ENCODE results near the gene TKT. TPM values are rescaled to one million over a fixed set of nuclear protein-coding genes. Genes with fewer than 3 reads are reported as not detected.

Gene TKT
- polyA plus RNA-seq, 1 experiment: 220 TPM

DNA sequence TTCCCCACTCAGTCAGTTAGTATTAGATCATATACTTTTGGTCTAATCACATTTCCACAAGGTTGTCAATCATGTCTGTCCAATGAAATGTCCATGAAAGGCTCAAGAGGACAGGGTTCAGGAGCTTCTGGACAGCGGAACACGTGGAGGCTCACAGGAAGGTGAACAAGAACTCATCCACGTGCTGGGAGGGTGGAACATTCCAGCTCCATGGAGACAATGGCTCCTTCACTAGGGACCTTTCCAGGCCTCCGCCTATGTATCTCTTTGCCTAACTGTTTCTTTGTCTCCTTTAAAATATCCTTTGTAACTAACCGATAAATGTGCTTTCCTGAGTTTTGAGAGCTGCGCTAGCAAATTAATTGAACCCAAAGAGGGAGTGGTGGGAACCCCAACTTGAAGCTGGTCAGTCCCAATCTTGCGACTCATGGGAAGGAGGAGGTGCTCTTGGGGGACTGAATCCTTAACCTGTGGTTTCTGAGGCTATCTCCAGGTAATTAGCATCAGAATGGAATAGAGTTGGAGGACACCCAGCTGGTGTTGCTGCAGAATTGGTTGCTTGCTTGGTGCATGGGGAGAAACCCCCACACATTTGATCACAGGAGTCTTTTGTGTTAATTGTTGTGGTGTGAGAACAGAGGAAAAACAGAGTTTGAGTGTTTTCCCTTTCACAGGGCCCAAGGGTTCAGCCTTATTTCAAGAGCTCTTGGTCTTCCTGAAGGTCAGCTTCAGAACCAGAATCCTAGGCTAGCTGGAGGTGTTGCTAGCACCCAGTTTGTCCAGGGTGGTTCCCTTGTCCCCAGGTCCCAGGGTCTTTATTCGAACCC lies 3.0 kb upstream of the TKT start:
- DNase-seq (ENCODE audit: low read depth, low spot score): no peak
- peaks cover 5% of the 10 kb centered on the region; the same call in 1 of the 2 replicates for H3K9me3 ChIP-seq (ENCODE audit: control insufficient read depth, insufficient read depth, low read length)
- H3K4me3 ChIP-seq (ENCODE audit: low read depth, low read length): no peak overlapping the region
- H3K27ac ChIP-seq (ENCODE audit: low read depth, low read length): no peak overlapping the region
- ChIA-PET CTCF (interaction anchor here (0.9 kb wide), 1 partner anchor 40 kb away, joined by 5 read pairs; no protein-coding TSS in a partner anchor), POLR2A (no interaction called here)
- TF ChIP-seq, protein P1, sequence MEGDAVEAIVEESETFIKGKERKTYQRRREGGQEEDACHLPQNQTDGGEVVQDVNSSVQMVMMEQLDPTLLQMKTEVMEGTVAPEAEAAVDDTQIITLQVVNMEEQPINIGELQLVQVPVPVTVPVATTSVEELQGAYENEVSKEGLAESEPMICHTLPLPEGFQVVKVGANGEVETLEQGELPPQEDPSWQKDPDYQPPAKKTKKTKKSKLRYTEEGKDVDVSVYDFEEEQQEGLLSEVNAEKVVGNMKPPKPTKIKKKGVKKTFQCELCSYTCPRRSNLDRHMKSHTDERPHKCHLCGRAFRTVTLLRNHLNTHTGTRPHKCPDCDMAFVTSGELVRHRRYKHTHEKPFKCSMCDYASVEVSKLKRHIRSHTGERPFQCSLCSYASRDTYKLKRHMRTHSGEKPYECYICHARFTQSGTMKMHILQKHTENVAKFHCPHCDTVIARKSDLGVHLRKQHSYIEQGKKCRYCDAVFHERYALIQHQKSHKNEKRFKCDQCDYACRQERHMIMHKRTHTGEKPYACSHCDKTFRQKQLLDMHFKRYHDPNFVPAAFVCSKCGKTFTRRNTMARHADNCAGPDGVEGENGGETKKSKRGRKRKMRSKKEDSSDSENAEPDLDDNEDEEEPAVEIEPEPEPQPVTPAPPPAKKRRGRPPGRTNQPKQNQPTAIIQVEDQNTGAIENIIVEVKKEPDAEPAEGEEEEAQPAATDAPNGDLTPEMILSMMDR (IDR thresholded peaks at IDR 0.05; ENCODE audit: low read depth, low read length): no peak
- no peaks in the 10 kb centered on the region for H3K27me3 ChIP-seq (ENCODE audit: control insufficient read depth, insufficient read depth, low read length)

DNA sequence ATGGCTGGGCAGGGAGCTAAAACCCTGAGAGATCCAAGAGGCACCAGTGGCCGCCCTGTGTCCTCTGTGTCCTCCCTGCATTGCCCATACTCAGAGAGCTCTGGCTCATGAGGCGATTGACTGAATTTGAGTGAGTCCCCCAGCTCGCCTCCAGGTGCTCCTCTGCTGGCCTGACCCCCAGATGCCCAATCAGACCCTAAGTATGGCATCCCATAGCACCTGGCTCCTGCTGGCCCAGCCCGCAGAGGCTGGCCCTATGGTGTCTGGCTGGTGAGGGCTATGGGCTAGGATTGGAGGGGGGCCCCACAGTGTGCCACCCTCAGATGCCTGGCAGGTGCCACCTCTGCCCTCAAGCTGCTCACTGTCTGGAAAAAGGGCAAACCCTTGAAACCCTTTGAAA lies 1.6 kb upstream of the TKT start:
- Histone ChIP-seq H3K27me3 (ENCODE audit: control insufficient read depth, insufficient read depth, low read length) (no peaks in the 10 kb centered on the region), H3K4me3 (ENCODE audit: low read depth, low read length) (no peak overlapping the region), H3K27ac (ENCODE audit: low read depth, low read length) (no peak overlapping the region), H3K9me3 (ENCODE audit: control insufficient read depth, insufficient read depth, low read length) (peaks cover 5% of the 10 kb centered on the region; the same call in 1 of the 2 replicates)
- DNase-seq (ENCODE audit: low read depth, low spot score): no peak
- TF ChIP-seq, protein P1 (IDR thresholded peaks at IDR 0.05; ENCODE audit: low read depth, low read length): no peak
- CTCF ChIA-PET: interaction anchor here (0.8 kb wide), 1 partner anchor 38 kb away, joined by 3 read pairs; no protein-coding TSS in a partner anchor
- POLR2A ChIA-PET: interaction anchor here (0.7 kb wide), 1 partner anchor 10 kb away, joined by 3 read pairs; no protein-coding TSS in a partner anchor

DNA sequence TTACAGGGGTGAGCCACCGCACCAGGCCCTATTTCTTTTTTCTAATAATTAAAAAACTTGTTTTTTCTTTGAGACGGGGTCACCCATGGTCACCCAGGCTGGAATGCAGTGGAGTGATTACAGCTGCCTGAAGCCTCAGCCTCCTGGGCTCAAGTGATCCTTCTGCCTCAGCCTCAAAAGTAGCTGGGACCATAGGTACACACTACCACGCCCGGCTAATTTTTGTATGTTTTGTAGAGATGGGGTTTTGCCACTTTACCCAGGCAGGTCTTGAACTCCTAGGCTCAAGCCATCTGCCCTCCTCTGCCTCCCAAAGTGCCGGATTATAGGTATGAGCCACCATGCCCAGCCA lies 858 bp upstream of the TKT start:
- DNase-seq (ENCODE audit: low read depth, low spot score): no peak
- H3K27ac ChIP-seq (ENCODE audit: low read depth, low read length): no peak overlapping the region
- ChIA-PET POLR2A (interaction anchor here (0.7 kb wide), 1 partner anchor 9 kb away, joined by 3 read pairs; no protein-coding TSS in a partner anchor), CTCF (no interaction called here)
- H3K27me3 ChIP-seq (ENCODE audit: control insufficient read depth, insufficient read depth, low read length): no peaks in the 10 kb centered on the region
- TF ChIP-seq, protein P1 (IDR thresholded peaks at IDR 0.05; ENCODE audit: low read depth, low read length): no peak
- H3K4me3 ChIP-seq (ENCODE audit: low read depth, low read length): no peak overlapping the region
- peaks cover 5% of the 10 kb centered on the region; the same call in 1 of the 2 replicates for H3K9me3 ChIP-seq (ENCODE audit: control insufficient read depth, insufficient read depth, low read length)

DNA sequence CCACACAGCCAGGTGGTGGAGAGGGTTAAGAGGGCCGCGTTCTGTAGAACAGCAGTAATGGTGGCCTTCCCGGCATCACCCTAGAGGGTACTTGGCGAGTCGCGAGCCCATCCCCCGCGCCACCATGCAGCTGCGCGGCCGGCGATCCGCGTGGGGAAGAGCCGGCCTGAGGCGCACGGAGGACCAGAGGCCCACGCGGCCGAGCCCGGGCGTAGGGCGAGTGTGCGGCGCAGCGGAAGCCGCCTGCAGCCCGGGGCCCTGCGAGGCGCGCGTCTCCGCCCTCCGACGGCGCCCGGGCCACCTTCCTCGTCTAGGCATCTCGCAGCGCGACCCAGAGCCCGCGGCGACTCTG lies 423 bp downstream of the TKT start:
- Histone ChIP-seq H3K9me3 (ENCODE audit: control insufficient read depth, insufficient read depth, low read length) (peaks cover 5% of the 10 kb centered on the region; the same call in 1 of the 2 replicates), H3K27me3 (ENCODE audit: control insufficient read depth, insufficient read depth, low read length) (no peaks in the 10 kb centered on the region), H3K4me3 (ENCODE audit: low read depth, low read length) (peak overlapping the region; percentile 96), H3K27ac (ENCODE audit: low read depth, low read length) (peak overlapping the region; percentile 57)
- TF ChIP-seq, protein P1 (IDR thresholded peaks at IDR 0.05; ENCODE audit: low read depth, low read length): no peak
- POLR2A ChIA-PET: interaction anchor here (0.6 to 3.3 kb wide), 4 partner anchors 13 to 96 kb away, joined by 4 to 13 read pairs (median 8); no protein-coding TSS in a partner anchor
- DNase-seq (ENCODE audit: low read depth, low spot score): no peak
- CTCF ChIA-PET: interaction anchor here (0.5 to 0.6 kb wide), 2 partner anchors 9 to 97 kb away, joined by 3 to 6 read pairs; no protein-coding TSS in a partner anchor

Data from AG04450 (cell line).